Hepatocyte (in vitro differentiated cells): ENCODE data around the gene CRLF1.

Experiments
- EZH2phosphoT487 ChIP-seq: fragments of 200-600 bp; sonication (generic); IDR thresholded peaks from one replicate; pipeline ENCODE4 v1.6.1; 2018; ENCODE audit warnings: antibody characterized with exemption, mild to moderate bottlenecking, low read depth, moderate library complexity; ENCODE audit not compliant: unreplicated experiment, severe bottlenecking
- TF ChIP-seq, protein P1 (sequence below): fragments of 200-600 bp; sonication (generic); IDR thresholded peaks from 2 replicates; pipeline ENCODE4 v1.5.1; 2016; ENCODE audit warnings: antibody characterized with exemption, mild to moderate bottlenecking; ENCODE audit not compliant: poor library complexity

DNA sequence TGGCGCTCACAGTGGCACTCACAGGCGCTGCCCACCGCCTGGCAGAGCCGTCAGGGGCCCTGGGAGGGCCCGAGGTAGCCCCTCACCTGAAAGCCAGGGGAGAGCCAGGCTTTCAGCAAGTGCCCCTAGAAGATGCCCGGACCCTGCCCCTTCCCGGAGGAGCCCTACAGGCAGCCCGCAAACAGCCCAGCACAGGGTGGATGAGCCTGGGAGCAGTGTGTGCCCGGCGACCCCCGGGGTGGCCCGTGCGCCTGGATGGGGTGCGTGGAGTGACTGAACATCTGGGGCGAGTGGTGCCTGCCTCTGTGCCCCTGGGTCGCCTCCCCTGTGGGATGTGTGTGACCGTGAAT is 1.4 kb downstream of the CRLF1 start:
- TF ChIP-seq, protein P1, sequence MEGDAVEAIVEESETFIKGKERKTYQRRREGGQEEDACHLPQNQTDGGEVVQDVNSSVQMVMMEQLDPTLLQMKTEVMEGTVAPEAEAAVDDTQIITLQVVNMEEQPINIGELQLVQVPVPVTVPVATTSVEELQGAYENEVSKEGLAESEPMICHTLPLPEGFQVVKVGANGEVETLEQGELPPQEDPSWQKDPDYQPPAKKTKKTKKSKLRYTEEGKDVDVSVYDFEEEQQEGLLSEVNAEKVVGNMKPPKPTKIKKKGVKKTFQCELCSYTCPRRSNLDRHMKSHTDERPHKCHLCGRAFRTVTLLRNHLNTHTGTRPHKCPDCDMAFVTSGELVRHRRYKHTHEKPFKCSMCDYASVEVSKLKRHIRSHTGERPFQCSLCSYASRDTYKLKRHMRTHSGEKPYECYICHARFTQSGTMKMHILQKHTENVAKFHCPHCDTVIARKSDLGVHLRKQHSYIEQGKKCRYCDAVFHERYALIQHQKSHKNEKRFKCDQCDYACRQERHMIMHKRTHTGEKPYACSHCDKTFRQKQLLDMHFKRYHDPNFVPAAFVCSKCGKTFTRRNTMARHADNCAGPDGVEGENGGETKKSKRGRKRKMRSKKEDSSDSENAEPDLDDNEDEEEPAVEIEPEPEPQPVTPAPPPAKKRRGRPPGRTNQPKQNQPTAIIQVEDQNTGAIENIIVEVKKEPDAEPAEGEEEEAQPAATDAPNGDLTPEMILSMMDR = no peak
- no peak for TF ChIP-seq EZH2phosphoT487
